GM10266 (cell line): ENCODE results near the gene PDE6D.

Experiments
- DNase-seq: peaks from one replicate; pipeline ENCODE4 v3.0.0; 2012; ENCODE audit errors: extremely low spot score
- TF ChIP-seq, protein P1 (sequence below): IDR thresholded peaks from 2 replicates; pipeline ENCODE4 v1.5.1; 2012; ENCODE audit warnings: mild to moderate bottlenecking, low read depth; ENCODE audit not compliant: control insufficient read depth, insufficient read depth; ENCODE audit errors: missing control alignments

The PDE6D gene

DNA sequence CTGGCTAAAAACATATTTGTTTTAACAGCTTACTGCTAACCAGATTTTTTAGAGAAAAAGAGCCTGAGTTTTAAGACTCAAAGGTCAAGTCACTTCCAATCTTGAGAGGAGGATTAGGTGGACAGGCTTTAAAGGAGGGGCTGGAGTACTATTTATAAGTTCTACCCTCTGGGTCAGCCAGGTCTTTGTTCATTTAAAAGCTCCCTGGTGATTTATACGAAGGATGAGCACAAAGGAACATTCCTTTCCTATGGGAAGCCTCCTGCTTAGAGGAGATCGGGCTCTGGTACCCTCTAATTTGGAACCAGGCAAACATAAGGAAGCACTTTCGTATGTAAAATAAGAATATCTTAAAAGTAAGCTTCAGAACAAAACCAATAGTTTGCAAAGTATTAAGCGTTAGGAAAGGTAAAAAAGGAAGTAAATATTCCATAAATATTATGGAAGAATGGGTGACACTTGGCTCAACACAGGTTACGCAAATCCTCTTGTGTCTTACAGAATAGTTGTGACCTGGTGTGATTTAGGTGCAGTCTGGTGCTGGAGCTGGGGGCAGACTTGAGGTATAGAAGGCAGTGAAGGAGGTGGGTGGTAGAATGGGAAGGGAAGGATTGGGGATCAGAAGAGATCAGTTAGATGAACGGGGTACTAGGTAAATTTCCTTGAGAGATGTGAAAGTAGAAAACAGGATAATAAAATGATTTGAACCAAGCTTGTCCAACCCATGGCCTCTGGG lies 35.6 kb downstream of the PDE6D start:
- TF ChIP-seq, protein P1, sequence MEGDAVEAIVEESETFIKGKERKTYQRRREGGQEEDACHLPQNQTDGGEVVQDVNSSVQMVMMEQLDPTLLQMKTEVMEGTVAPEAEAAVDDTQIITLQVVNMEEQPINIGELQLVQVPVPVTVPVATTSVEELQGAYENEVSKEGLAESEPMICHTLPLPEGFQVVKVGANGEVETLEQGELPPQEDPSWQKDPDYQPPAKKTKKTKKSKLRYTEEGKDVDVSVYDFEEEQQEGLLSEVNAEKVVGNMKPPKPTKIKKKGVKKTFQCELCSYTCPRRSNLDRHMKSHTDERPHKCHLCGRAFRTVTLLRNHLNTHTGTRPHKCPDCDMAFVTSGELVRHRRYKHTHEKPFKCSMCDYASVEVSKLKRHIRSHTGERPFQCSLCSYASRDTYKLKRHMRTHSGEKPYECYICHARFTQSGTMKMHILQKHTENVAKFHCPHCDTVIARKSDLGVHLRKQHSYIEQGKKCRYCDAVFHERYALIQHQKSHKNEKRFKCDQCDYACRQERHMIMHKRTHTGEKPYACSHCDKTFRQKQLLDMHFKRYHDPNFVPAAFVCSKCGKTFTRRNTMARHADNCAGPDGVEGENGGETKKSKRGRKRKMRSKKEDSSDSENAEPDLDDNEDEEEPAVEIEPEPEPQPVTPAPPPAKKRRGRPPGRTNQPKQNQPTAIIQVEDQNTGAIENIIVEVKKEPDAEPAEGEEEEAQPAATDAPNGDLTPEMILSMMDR = no peak
- DNase-seq = no peak

DNA sequence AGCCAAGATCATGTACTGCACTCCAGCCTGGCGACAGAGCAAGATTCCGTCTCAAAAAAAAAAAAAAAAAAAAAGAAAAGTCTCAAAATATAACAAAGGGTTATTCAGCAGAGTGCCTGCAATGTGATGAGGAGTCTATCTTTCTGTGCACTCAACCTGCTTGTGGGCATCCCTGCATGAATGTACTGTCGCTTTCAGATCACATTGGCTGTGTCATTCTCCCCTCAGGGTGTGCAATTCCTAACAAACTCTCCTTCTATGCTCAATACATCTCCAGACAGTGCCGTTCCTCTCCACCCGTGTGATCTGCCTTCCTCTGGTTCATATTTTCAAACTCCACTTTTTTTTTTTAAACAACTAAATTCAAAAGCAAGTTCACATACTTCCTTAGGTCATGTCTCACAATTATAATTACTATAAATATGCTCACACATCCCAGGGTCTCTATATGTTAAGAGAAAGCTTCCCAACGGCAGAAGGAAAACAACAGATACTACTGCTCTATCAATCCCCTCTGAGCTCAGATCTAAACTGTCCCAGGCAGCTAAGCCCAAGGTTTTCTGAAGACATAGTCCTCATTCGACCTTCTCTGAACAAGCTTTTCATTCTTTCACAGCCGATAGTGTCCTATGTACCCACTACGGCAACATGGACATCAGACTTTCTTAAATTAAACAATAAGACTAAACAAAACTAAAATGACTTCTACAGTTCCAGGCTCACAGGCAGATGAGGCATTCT lies 37.5 kb downstream of the PDE6D start:
- TF ChIP-seq, protein P1 = no peak
- DNase-seq = no peak

DNA sequence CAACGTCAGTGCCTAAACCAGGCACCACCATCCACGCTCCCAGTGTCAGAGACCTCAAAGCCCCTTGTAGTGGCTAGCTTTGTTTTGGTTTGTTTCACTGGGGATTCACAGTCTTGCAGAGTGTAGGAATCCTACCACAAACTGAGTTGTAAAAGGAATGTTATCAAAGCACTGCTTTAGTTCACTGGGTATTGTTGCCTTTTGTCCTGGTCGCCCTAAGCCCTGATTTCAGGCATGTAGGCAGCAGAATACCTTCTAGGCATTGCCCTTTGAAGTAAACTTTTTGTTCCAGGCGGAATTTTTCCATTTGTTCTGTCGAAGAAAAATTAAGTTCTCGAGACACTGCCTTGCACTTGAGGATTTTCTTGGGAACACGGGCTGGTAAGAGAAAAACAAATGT lies 43.3 kb downstream of the PDE6D start:
- DNase-seq = no peak
- TF ChIP-seq, protein P1 = no peak

DNA sequence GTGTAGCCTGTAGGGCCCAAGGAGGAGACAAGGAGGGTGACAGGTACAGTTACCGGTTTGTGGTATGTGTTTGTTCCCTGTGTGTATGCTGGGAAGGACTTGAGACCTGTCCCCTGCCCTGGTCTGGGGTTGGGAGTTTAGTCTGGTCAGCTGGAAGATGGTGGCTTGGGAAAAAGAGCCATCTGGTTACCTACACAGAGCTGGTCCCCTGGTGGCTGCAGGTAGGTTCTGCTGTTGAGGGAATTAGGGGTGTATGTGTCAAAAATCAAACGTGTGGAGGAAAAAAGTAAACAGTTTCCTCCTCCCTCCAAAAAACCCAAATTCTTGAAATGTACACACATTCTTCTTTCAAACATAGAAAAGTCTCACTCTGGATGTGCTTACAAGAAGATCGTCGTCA lies 48.5 kb downstream of the PDE6D start:
- no peak for DNase-seq
- TF ChIP-seq, protein P1 = no peak

DNA sequence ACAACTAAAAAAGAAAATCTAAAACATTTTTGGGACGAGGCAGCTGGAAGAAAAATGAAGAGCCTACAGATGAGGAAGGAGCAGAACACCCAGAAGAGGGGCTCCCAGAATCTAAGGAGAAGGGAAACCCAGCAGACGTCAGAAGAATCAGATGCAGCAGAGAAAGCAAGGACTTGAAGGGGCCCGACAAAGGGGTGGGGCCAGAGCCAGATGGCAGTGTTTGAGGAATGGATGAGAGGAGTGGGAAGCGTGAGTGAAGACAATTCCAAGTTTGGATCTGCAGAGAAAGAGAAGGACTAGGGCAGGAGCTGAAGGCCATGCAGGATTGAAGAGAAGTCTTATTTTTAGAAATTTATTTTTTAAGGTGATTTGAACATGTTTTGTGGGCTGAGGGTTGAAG lies 53.5 kb downstream of the PDE6D start:
- TF ChIP-seq, protein P1 = no peak
- no peak for DNase-seq

DNA sequence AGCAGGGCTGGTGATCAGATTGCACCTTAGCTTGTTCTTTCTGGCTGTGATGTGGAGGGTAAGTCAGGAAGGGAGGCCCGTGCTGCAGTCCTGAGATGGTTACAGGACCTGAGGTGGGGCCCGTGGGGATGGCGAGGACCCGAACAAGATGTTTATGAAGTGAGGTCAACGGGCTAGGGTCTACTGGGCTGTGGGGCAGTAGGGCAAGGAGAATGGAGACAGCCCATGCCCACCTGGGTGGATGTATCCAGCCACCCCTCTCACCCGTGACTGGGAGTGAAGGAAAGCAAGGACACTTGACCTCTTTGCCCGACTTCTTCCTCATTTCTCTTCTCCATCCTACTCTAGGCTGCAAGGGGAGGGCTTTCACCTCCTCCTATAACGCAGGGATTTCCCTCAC lies 54.8 kb downstream of the PDE6D start:
- no peak for DNase-seq
- TF ChIP-seq, protein P1 = no peak

DNA sequence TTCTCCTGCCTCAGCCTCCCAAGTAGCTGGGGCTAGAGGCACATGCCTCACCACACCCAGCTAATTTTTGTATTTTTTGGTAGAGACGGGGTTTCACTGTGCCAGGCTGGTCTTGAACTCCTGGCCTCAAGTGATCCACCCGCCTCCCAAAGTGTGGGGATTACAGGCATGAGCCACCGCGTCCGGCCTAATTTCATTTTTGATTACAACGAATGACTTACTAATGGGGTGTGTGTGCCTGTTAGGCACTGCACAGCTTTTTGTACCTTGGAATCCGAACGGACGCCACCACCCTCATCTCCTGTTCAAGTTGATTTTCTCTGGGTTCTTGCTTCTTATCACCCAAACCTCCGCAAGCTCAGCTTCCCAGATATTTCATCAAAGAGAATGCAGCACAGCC lies 55.6 kb downstream of the PDE6D start:
- TF ChIP-seq, protein P1 = no peak
- DNase-seq = no peak
